SK-N-SH treated with all-trans-retinoic acid at 6 μM for 48 hours (cell line): Measurements from ENCODE around the gene KPNA6.

ENCODE experiments used
- ATAC-seq: fragments of 200-7000 bp; cut with Tn5 transposase; 3 replicates; pipeline ENCODE4 v1.9.1; 2020; ENCODE audit warnings: mild to moderate bottlenecking, moderate library complexity
- ARNTL ChIP-seq: fragments of 450-650 bp; formaldehyde crosslinking; IDR thresholded peaks from 2 replicates; pipeline ENCODE4 v1.5.0; 2020; ENCODE audit warnings: low read depth, mild to moderate bottlenecking, moderate library complexity, borderline replicate concordance
- BACH2 ChIP-seq: fragments of 250-450 bp; sonication (Bioruptor Pico); IDR thresholded peaks from 2 replicates; pipeline ENCODE4 v1.9.0; 2021; ENCODE audit warnings: mild to moderate bottlenecking, borderline replicate concordance
- CSDC2 ChIP-seq: fragments of 250-450 bp; sonication (Bioruptor Pico); IDR thresholded peaks from 2 replicates; pipeline ENCODE4 v1.5.0; 2020; ENCODE audit warnings: mild to moderate bottlenecking, moderate library complexity
- CSRNP3 ChIP-seq: fragments of 250-450 bp; sonication (Bioruptor Pico); IDR thresholded peaks from 2 replicates; pipeline ENCODE4 v1.5.1; 2021; ENCODE audit warnings: mild to moderate bottlenecking, moderate library complexity
- ESRRG ChIP-seq: fragments of 250-450 bp; sonication (Bioruptor Pico); IDR thresholded peaks from 2 replicates; pipeline ENCODE4 v1.6.1; 2021; ENCODE audit warnings: mild to moderate bottlenecking
- GLIS3 ChIP-seq: fragments of 250-450 bp; sonication (Bioruptor Pico); IDR thresholded peaks from 2 replicates; pipeline ENCODE4 v1.5.0; 2020; ENCODE audit warnings: mild to moderate bottlenecking, moderate library complexity
- PPARA ChIP-seq: fragments of 250-450 bp; sonication (Bioruptor Pico); IDR thresholded peaks from 2 replicates; pipeline ENCODE4 v1.5.0; 2020; ENCODE audit warnings: mild to moderate bottlenecking, borderline replicate concordance
- RARB ChIP-seq: fragments of 250-450 bp; sonication (Bioruptor Pico); IDR thresholded peaks from 2 replicates; pipeline ENCODE4 v1.8.0; 2021; ENCODE audit warnings: mild to moderate bottlenecking, moderate library complexity
- SNAI2 ChIP-seq: fragments of 250-450 bp; sonication (Bioruptor Pico); IDR thresholded peaks from 2 replicates; pipeline ENCODE4 v1.5.0; 2020; ENCODE audit warnings: mild to moderate bottlenecking, moderate library complexity
- TCF4 ChIP-seq: fragments of 250-450 bp; sonication (Bioruptor Pico); IDR thresholded peaks from 2 replicates; pipeline ENCODE4 v1.8.0; 2021; ENCODE audit warnings: mild to moderate bottlenecking, moderate library complexity, borderline replicate concordance
- TOX ChIP-seq: fragments of 250-450 bp; sonication (Bioruptor Pico); IDR thresholded peaks from 2 replicates; pipeline ENCODE4 v1.8.0; 2021; ENCODE audit warnings: mild to moderate bottlenecking, moderate library complexity, borderline replicate concordance
- ZC3H10 ChIP-seq: fragments of 250-450 bp; sonication (Bioruptor Pico); IDR thresholded peaks from 2 replicates; pipeline ENCODE4 v1.5.1; 2021; ENCODE audit warnings: mild to moderate bottlenecking, moderate library complexity
- ZFP3 ChIP-seq: fragments of 250-450 bp; sonication (Bioruptor Pico); IDR thresholded peaks from 2 replicates; pipeline ENCODE4 v1.5.0; 2020; ENCODE audit warnings: mild to moderate bottlenecking, moderate library complexity
- ZFP30 ChIP-seq: fragments of 450-650 bp; formaldehyde crosslinking; IDR thresholded peaks from 2 replicates; pipeline ENCODE4 v1.5.0; 2022; ENCODE audit warnings: mild to moderate bottlenecking, moderate library complexity
- ZNF565 ChIP-seq: fragments of 450-650 bp; formaldehyde crosslinking; conservative IDR thresholded peaks from 2 replicates; pipeline ENCODE4 v1.5.0; 2020; ENCODE audit warnings: low read depth, mild to moderate bottlenecking, moderate library complexity
- ZNF70 ChIP-seq: fragments of 450-650 bp; formaldehyde crosslinking; IDR thresholded peaks from 2 replicates; pipeline ENCODE4 v1.5.0; 2020; ENCODE audit warnings: mild to moderate bottlenecking, moderate library complexity
- ZNF8 ChIP-seq: fragments of 450-650 bp; formaldehyde crosslinking; IDR thresholded peaks from 2 replicates; pipeline ENCODE4 v1.5.0; 2020; ENCODE audit warnings: mild to moderate bottlenecking, moderate library complexity
- TF ChIP-seq, protein P1 (sequence below): fragments of 250-450 bp; sonication (Bioruptor Pico); IDR thresholded peaks from 2 replicates; pipeline ENCODE4 v1.5.0; 2020; ENCODE audit warnings: mild to moderate bottlenecking, moderate library complexity
- TF ChIP-seq, protein P2 (sequence below): fragments of 250-450 bp; sonication (Bioruptor Pico); IDR thresholded peaks from 2 replicates; pipeline ENCODE4 v1.8.0; 2020; ENCODE audit warnings: mild to moderate bottlenecking, moderate library complexity, borderline replicate concordance
- TF ChIP-seq, protein P3 (sequence below): fragments of 250-450 bp; sonication (Bioruptor Pico); IDR thresholded peaks from 2 replicates; pipeline ENCODE4 v1.8.0; 2021; ENCODE audit warnings: low read depth, mild to moderate bottlenecking, moderate library complexity, borderline replicate concordance

The KPNA6 gene

DNA sequence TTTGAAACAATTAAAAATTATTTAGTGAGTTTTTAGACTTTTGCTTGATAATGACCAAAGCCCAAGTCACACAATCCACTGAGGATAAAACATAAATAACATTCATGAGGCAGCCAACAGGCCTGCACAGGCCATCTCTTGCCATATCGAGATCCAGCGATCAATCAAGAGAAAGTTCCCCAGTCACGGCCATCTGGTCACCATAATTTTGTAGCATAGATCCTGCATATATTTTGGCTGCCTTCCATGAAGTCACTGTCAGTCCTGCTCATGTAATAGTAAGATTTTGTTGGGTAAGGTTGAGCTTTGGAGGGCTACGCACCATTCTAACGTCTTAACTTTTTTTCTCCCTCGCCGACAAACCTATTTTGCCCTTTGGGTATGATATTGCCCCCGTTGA is 17.5 kb downstream of the KPNA6 start:
- ATAC-seq: no peak
- no peak for TF ChIP-seq RARB
- TF ChIP-seq, protein P1, sequence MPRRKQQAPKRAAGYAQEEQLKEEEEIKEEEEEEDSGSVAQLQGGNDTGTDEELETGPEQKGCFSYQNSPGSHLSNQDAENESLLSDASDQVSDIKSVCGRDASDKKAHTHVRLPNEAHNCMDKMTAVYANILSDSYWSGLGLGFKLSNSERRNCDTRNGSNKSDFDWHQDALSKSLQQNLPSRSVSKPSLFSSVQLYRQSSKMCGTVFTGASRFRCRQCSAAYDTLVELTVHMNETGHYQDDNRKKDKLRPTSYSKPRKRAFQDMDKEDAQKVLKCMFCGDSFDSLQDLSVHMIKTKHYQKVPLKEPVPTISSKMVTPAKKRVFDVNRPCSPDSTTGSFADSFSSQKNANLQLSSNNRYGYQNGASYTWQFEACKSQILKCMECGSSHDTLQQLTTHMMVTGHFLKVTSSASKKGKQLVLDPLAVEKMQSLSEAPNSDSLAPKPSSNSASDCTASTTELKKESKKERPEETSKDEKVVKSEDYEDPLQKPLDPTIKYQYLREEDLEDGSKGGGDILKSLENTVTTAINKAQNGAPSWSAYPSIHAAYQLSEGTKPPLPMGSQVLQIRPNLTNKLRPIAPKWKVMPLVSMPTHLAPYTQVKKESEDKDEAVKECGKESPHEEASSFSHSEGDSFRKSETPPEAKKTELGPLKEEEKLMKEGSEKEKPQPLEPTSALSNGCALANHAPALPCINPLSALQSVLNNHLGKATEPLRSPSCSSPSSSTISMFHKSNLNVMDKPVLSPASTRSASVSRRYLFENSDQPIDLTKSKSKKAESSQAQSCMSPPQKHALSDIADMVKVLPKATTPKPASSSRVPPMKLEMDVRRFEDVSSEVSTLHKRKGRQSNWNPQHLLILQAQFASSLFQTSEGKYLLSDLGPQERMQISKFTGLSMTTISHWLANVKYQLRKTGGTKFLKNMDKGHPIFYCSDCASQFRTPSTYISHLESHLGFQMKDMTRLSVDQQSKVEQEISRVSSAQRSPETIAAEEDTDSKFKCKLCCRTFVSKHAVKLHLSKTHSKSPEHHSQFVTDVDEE: peak; percentile 73; the same call in 1 of the 2 replicates
- TF ChIP-seq TCF4 (CRISPR knock-in tag): peak; percentile 82
- TF ChIP-seq ZC3H10 (CRISPR knock-in tag): no peak

- TF ChIP-seq ZNF8 (no peak), GLIS3 (CRISPR knock-in tag) (no peak), BACH2 (CRISPR knock-in tag) (no peak), ESRRG (CRISPR knock-in tag) (no peak), CSRNP3 (CRISPR knock-in tag) (no peak), ZFP30 (no peak), ZC3H10 (CRISPR knock-in tag) (no peak), CSDC2 (CRISPR knock-in tag) (no peak), SNAI2 (CRISPR knock-in tag) (no peak), TCF4 (CRISPR knock-in tag) (no peak)
- TF ChIP-seq, protein P2, sequence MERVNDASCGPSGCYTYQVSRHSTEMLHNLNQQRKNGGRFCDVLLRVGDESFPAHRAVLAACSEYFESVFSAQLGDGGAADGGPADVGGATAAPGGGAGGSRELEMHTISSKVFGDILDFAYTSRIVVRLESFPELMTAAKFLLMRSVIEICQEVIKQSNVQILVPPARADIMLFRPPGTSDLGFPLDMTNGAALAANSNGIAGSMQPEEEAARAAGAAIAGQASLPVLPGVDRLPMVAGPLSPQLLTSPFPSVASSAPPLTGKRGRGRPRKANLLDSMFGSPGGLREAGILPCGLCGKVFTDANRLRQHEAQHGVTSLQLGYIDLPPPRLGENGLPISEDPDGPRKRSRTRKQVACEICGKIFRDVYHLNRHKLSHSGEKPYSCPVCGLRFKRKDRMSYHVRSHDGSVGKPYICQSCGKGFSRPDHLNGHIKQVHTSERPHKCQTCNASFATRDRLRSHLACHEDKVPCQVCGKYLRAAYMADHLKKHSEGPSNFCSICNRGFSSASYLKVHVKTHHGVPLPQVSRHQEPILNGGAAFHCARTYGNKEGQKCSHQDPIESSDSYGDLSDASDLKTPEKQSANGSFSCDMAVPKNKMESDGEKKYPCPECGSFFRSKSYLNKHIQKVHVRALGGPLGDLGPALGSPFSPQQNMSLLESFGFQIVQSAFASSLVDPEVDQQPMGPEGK (CRISPR knock-in tag): no peak
- TF ChIP-seq, protein P3, sequence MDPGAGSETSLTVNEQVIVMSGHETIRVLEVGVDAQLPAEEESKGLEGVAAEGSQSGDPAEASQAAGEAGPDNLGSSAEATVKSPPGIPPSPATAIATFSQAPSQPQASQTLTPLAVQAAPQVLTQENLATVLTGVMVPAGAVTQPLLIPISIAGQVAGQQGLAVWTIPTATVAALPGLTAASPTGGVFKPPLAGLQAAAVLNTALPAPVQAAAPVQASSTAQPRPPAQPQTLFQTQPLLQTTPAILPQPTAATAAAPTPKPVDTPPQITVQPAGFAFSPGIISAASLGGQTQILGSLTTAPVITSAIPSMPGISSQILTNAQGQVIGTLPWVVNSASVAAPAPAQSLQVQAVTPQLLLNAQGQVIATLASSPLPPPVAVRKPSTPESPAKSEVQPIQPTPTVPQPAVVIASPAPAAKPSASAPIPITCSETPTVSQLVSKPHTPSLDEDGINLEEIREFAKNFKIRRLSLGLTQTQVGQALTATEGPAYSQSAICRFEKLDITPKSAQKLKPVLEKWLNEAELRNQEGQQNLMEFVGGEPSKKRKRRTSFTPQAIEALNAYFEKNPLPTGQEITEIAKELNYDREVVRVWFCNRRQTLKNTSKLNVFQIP (CRISPR knock-in tag): no peak
- TF ChIP-seq, protein P1: no peak
Measured at GRCh38 chr1:32126770-32127169, 18.9 kb downstream of the KPNA6 start.

GRCh38 chr1:32127409-32128198 is 19.7 kb downstream of the KPNA6 start:
- ATAC-seq: no peak
- TF ChIP-seq ZC3H10 (CRISPR knock-in tag) (no peak), ESRRG (CRISPR knock-in tag) (no peak), TOX (no peak), PPARA (CRISPR knock-in tag) (no peak), CSDC2 (CRISPR knock-in tag) (no peak), SNAI2 (CRISPR knock-in tag) (no peak), ZFP3 (CRISPR knock-in tag) (no peak), ZNF565 (CRISPR knock-in tag) (no peak), ARNTL (no peak), ZFP30 (no peak), RARB (no peak), CSRNP3 (CRISPR knock-in tag) (no peak), ZNF70 (CRISPR knock-in tag) (no peak)
- TF ChIP-seq, protein P2 (CRISPR knock-in tag): no peak

More at GRCh38 chr1:32126770-32127169, 18.9 kb downstream of the KPNA6 start:
- ATAC-seq: no peak
